Activated CD4-positive, alpha-beta memory T cell treated with anti-CD3 and anti-CD28 coated beads, Interleukin-2, amount 10 ng/mL, durations not matched to agents 7 days and 5 days (primary cell): ENCODE data around the gene ASMTL. TPM values are rescaled to one million over a fixed set of nuclear protein-coding genes. Genes with fewer than 3 reads are reported as not detected.
"Not testable (repeated sequence)": the region's sequence is repeated elsewhere in the genome, so short reads cannot be mapped to it uniquely, and the experiment has no call there.

Experiments
- CTCF ChIA-PET: fragments of 350-600 bp; sonication (Branson Sonifier 250); formaldehyde crosslinking; loops from one replicate; lab custom pipeline; 2021; ENCODE audit warnings: antibody characterized with exemption, inconsistent platforms; lab: Charles Lee
- POLR2A ChIA-PET: fragments of 350-600 bp; sonication (Branson Sonifier 250); formaldehyde crosslinking; loops from one replicate; lab custom pipeline; 2021; ENCODE audit warnings: antibody characterized with exemption; lab: Charles Lee
- DNase-seq: peaks from one replicate; pipeline ENCODE4 v3.0.0-alpha.2; 2020
- H3K27ac Mint-ChIP-seq: one replicate; pipeline ENCODE4 v1.8.0; 2021; ENCODE audit warnings: mild to moderate bottlenecking, mixed read lengths
- H3K27me3 Mint-ChIP-seq: one replicate; pipeline ENCODE4 v1.8.0; 2021; ENCODE audit warnings: mixed read lengths
- H3K36me3 Mint-ChIP-seq: one replicate; pipeline ENCODE4 v1.8.0; 2021; ENCODE audit warnings: low read depth, mixed read lengths
- H3K4me1 Mint-ChIP-seq: one replicate; pipeline ENCODE4 v1.8.0; 2021; ENCODE audit warnings: mixed read lengths
- H3K4me3 Mint-ChIP-seq: one replicate; pipeline ENCODE4 v1.8.0; 2021; ENCODE audit warnings: mild to moderate bottlenecking, mixed read lengths
- H3K9me3 Mint-ChIP-seq: one replicate; pipeline ENCODE4 v1.8.0; 2021; ENCODE audit warnings: mixed read lengths
- total RNA-seq, 2 experiments: library from RNA; stranded (reverse); gene quantifications; one replicate each; pipeline ENCODE4 v1.2.3, GENCODE V29; 2021

Gene ASMTL, protein sequence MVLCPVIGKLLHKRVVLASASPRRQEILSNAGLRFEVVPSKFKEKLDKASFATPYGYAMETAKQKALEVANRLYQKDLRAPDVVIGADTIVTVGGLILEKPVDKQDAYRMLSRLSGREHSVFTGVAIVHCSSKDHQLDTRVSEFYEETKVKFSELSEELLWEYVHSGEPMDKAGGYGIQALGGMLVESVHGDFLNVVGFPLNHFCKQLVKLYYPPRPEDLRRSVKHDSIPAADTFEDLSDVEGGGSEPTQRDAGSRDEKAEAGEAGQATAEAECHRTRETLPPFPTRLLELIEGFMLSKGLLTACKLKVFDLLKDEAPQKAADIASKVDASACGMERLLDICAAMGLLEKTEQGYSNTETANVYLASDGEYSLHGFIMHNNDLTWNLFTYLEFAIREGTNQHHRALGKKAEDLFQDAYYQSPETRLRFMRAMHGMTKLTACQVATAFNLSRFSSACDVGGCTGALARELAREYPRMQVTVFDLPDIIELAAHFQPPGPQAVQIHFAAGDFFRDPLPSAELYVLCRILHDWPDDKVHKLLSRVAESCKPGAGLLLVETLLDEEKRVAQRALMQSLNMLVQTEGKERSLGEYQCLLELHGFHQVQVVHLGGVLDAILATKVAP
- total RNA-seq: 10 to 100 TPM; 62.2 to 63.3 TPM

DNA sequence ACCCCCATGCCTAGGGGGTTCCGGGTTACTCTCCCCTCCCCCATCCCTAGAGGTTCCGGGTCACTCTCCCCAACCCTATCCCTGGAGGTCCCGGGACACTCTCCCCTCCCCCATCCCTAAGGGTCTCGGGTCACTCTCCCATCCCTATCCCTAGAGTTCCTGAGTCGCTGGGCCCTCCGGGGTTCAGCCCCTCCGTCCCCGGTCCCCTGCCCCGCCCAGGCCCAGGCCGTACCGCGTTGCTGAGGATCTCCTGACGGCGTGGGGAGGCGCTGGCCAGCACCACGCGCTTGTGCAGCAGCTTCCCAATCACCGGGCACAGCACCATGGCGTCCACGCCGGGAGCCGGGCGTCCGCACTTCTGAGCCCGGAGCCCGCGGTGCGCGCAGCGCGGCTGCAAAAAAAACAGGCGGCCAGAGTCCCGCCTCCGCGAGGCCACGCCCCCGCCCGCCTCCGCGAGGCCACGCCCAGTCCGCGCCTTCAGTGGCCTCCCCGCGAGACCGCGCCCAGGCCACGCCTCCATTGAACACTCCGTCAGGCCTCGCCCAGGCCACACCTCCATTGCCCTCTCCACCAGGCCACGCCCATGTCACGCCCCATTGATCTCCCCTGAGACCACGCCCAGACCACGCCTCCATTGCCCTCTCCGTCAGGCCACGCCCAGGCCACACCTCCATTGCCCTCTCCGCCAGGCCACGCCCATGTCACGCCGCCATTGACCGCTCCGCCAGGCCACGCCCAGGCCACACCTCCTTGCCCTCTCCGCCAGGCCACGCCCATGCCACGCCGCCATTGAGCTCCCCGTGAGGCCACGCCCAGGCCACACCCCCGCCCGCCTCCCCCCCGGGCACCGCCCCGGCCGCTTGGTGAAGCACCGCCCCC lies at the start of gene ASMTL:
Gene ASMTL (minus strand): TSS at position 394 of the 879 bp plus-strand sequence. CDS start 69 bp downstream, at position 325.
- Mint-ChIP-seq H3K27ac (peak within 1 kb of the TSS; percentile 95), H3K4me3 (peak within 1 kb of the TSS; percentile 83), H3K9me3 (peaks cover 20% of the 10 kb centered on the region), H3K36me3 (peaks cover 24% of the 10 kb centered on the region), H3K4me1 (peaks cover 41% of the 10 kb centered on the region), H3K27me3 (no peaks in the 10 kb centered on the region)
- ChIA-PET CTCF (no interaction called here), POLR2A (no interaction called here)
- DNase-seq: peak; percentile 100

DNA sequence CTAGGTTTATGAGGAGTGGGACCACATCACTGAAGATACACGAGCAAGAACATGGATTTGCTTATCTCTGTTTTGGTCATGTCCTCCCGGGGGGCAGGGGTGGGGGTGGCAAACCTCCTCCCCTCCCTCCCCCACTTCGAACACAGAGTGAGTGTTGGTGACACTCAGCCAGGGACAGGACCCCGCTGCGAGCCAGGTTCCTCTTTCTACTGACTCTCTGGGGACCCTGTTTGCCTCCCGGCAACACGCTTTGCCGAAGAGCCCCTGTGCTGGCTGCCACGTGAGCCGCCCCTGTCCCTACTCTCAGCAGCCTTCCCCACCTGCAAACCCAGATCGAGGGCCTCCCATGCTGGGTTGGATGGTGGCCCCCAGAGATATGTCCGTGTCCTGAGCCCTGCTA lies 49.5 kb upstream of the ASMTL start:
- Mint-ChIP-seq H3K9me3 (no peaks in the 10 kb centered on the region), H3K36me3 (peaks cover 47% of the 10 kb centered on the region), H3K4me3 (no peak overlapping the region), H3K4me1 (peaks cover 45% of the 10 kb centered on the region), H3K27me3 (no peaks in the 10 kb centered on the region), H3K27ac (peak overlapping the region; percentile 48)
- ChIA-PET CTCF (no interaction called here), POLR2A (no interaction called here)
- DNase-seq: no peak

DNA sequence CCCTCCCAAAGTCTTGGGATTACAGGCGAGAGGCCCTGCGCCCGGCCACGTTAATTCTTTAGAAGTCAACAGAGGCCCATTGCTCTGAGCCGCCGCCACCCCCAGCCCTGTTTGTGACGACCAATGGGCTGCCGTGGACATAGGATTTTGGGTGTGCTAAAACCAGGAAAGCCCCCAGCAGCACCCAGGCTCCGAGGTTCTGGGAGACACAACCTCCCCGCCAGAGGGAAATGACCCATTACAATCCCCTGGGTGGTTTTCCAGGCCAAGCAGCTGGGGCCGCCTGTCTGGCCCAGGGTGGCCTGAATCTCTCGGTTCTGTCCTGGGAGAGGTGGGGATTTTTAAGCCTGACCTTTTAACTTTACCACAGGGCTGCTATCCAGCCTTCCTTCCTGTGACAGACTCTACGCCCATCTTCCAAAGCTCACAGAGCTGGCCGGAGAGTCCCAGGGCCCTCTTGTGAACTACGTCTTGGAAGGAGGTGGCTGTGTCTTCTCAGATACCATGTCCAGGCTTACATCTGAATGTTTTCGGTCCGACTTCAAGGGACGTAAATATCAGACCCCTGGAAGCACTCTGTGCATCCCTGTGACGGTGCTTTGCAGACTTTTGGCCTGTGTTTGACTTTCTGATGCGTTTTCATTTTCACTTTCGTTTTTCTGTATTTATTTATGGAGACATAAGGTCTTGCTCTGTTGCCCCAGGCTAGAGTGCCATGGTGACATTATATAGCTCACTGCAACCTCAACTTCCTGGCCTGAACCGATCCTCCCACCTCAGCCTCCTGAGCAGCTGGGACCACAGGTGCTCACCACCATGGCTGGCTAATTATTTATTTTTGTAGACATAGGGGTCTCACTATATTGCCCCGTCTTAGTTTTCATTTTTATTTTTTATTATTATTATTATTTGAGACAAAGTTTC lies 48.3 kb upstream of the ASMTL start:
- Mint-ChIP-seq H3K4me1 (peaks cover 42% of the 10 kb centered on the region), H3K36me3 (peaks cover 47% of the 10 kb centered on the region), H3K27me3 (no peaks in the 10 kb centered on the region), H3K9me3 (no peaks in the 10 kb centered on the region), H3K4me3 (peak overlapping the region; percentile 30), H3K27ac (peak overlapping the region; percentile 64)
- ChIA-PET POLR2A (no interaction called here), CTCF (no interaction called here)
- DNase-seq: peak; percentile 54

DNA sequence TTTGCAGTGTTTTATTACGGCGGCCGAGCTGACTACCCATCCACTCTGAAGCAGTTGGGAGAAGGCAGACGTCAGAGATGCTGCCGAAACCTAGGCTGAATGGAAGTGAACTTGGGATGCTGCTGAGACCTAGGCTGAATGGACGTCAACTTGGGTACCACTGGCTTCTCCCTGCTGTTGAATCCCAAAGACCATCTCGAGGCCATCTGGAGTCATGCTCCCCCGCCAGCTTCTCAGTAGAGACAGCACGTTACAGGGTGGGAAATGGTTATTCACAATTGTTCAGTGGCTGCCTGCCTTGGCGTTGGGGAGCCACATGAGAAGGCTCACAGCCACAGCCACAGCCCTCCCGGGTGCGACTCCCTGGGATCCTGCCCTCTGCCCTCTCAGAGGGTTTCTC lies 43.4 kb upstream of the ASMTL start:
- CTCF ChIA-PET: no interaction called here
- Mint-ChIP-seq H3K27ac (peak overlapping the region; percentile 23), H3K4me3 (no peak overlapping the region)

DNA sequence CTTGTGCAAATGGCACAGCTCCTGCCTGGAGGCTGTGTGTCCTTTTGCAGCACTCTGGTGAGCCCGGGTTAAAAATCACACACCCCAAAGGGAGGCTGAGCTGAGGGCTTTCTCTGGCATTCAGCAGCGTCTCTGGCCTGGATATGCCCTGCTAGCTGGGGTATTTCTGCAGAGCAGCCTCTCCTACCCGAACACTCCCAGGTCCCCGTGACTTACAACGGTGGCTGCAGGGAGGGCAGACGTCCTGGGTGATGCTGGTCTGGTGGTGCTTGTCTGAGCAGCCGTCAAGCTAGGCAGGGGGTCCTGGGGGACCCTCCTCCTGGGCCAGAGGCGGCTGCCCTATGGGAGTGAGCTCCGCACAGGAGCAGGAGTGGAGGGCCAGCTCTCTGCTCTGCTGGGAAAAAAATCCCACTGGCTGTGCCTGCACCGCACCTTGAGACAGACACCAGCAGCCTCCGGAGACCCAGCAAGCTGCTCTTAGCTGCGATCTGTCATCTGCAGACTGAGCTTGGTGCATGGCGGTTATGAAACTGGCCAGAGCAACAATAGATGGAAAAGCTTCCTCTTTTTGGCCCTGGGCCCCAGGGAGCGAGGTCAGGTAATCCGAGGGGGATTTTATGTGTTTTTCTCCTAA lies 41.3 kb upstream of the ASMTL start:
- no peak overlapping the region for H3K4me3 Mint-ChIP-seq
- peaks cover 43% of the 10 kb centered on the region for H3K4me1 Mint-ChIP-seq
- H3K27me3 Mint-ChIP-seq: no peaks in the 10 kb centered on the region
- CTCF ChIA-PET: no interaction called here
- peak overlapping the region; percentile 41 for H3K27ac Mint-ChIP-seq
- H3K36me3 Mint-ChIP-seq: peaks cover 54% of the 10 kb centered on the region
- H3K9me3 Mint-ChIP-seq: peaks cover 13% of the 10 kb centered on the region
- peak; percentile 14 for DNase-seq
- POLR2A ChIA-PET: no interaction called here

More for the DNA sequence above, 43.4 kb upstream of the ASMTL start:
- no peak for DNase-seq
- POLR2A ChIA-PET: no interaction called here
- Mint-ChIP-seq H3K27me3 (no peaks in the 10 kb centered on the region), H3K9me3 (peaks cover 8% of the 10 kb centered on the region), H3K4me1 (peaks cover 48% of the 10 kb centered on the region), H3K36me3 (peaks cover 48% of the 10 kb centered on the region)

DNA sequence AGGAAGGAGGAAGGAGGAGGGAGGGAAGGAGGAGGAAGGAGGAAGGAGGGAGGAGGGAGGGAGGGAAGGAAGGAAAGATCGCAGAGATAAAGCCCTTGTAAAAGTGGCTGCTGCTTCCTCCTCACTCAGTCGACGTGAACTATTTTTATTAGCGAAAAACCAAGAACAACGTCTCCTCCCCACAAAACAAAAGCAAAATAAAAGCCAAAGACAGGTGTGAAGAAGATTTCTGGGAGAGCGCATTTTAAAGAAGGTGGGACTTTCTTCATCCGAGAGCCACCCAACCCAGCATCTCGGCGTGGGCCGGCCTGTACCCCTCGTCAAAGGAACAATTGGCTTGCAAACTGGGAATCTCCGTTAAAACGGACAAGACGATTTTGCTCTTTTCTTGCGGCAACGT lies 40.7 kb upstream of the ASMTL start:
- Mint-ChIP-seq H3K4me3 (no peak overlapping the region), H3K36me3 (peaks cover 60% of the 10 kb centered on the region), H3K9me3 (peaks cover 15% of the 10 kb centered on the region), H3K27me3 (no peaks in the 10 kb centered on the region), H3K27ac (peak overlapping the region; percentile 41), H3K4me1 (peaks cover 46% of the 10 kb centered on the region)
- CTCF ChIA-PET: no interaction called here
- POLR2A ChIA-PET: no interaction called here
- no peak for DNase-seq

DNA sequence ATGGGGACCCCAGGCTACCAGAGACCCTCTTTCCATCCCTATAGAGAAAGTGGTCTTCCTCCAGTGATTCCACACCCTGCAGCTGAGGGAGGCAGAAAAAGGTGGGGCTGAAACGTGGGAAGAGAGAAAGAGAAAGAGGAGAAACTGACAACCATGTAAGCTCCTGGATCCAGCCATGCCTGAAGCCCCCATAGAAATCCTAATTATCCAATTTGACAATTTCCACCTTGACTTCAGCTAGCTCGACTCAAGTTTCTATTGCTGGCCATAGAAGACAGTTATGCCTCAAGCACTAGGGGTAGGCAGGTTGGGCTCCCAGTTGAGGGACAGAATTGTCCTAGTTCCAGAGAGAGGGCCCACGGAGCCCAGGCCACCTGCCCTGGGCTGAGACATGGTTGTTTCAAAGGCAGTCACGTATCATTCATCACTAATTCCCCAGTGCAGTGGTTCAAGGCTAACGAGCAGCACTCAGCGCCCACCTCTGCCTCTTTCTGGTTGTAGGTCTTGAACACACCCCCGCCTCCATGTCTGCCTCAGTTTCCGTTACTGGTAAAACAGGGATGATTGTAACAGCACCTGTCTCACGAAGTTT lies 39.8 kb upstream of the ASMTL start:
- Mint-ChIP-seq H3K27me3 (no peaks in the 10 kb centered on the region), H3K27ac (peak overlapping the region; percentile 67), H3K4me3 (no peak overlapping the region), H3K36me3 (peaks cover 64% of the 10 kb centered on the region), H3K9me3 (peaks cover 15% of the 10 kb centered on the region), H3K4me1 (peaks cover 45% of the 10 kb centered on the region)
- CTCF ChIA-PET: no interaction called here
- DNase-seq: no peak
- POLR2A ChIA-PET: no interaction called here

DNA sequence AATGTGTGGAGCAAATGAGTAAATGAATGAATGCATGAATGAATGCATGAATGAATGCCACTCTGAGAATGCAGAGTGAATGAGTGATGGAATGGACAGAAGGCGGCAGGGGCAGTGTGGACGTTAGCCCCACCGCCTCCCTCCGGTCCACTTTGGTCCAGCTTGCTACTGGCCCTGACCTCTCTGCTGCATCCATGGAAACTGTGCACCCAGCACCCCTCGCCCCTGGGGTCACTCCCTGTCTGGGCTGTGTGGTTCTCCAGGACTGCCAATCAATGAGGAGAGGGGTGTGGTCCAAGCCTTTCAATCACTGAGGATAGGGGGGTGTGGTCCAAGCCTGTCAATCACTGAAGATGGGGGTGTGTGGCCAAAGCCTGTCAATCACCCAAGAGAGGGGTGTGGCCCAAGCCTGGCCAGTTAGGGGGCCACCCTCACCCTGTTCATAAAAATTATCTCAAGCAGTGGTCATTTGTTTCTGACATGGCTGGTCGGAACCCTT lies 39.2 kb upstream of the ASMTL start:
- Mint-ChIP-seq H3K36me3 (peaks cover 70% of the 10 kb centered on the region), H3K4me1 (peaks cover 51% of the 10 kb centered on the region), H3K27me3 (no peaks in the 10 kb centered on the region), H3K9me3 (peaks cover 15% of the 10 kb centered on the region), H3K4me3 (no peak overlapping the region), H3K27ac (peak overlapping the region; percentile 67)
- ChIA-PET CTCF (no interaction called here), POLR2A (no interaction called here)
- DNase-seq: peak; percentile 80

DNA sequence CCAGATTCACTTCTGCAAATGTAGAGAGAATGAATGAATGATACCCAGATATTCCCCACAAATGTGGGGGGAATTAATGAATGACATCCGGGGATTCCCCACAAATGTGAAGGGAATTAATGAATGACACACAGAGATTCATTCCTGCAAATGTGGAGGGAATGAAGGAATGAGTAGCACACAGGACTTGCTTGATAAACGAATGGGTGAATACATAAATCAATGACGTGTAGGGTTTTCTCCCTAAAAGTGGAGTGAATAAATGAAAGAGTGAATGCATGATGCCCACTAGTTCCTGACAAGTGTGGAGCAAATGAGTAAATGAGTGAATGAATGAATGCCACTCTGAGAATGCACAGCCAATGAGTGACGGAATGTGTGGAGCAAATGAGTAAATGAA lies 38.5 kb upstream of the ASMTL start:
- H3K27me3 Mint-ChIP-seq, DNase-seq, CTCF ChIA-PET, POLR2A ChIA-PET, H3K4me3 Mint-ChIP-seq: not testable (repeated sequence)
- Mint-ChIP-seq H3K27ac (peak overlapping the region; percentile 63), H3K36me3 (peaks cover 73% of the 10 kb centered on the region), H3K9me3 (peaks cover 16% of the 10 kb centered on the region), H3K4me1 (peaks cover 53% of the 10 kb centered on the region)

DNA sequence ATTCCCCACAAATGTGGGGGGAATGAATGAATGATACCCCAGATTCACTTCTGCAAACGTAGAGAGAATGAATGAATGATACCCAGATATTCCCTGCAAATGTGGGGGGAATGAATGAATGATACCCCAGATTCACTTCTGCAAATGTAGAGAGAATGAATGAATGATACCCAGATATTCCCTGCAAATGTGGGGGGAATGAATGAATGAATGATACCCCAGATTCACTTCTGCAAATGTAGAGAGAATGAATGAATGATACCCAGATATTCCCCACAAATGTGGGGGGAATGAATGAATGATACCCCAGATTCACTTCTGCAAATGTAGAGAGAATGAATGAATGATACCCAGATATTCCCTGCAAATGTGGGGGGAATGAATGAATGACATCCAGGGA lies 38.0 kb upstream of the ASMTL start:
- H3K27ac Mint-ChIP-seq, H3K27me3 Mint-ChIP-seq, DNase-seq, POLR2A ChIA-PET, CTCF ChIA-PET, H3K4me3 Mint-ChIP-seq: not testable (repeated sequence)
- H3K36me3 Mint-ChIP-seq: peaks cover 73% of the 10 kb centered on the region
- peaks cover 18% of the 10 kb centered on the region for H3K9me3 Mint-ChIP-seq
- peaks cover 53% of the 10 kb centered on the region for H3K4me1 Mint-ChIP-seq

DNA sequence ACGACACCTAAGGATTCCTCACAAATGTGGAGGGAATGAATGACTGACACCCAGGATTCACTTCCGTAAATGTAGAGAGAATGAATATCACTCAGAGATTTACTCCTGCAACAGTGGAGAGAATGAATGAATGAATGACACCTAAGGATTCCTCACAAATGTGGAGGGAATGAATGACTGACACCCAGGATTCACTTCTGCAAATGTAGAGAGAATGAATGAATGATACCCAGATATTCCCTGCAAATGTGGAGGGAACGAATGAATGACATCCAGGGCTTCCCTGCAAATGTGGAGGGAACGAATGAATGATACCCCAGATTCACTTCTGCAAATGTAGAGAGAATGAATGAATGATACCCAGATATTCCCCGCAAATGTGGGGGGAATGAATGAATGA lies 36.6 kb upstream of the ASMTL start:
- Mint-ChIP-seq H3K9me3 (peaks cover 18% of the 10 kb centered on the region), H3K4me1 (peaks cover 50% of the 10 kb centered on the region), H3K36me3 (peaks cover 71% of the 10 kb centered on the region)
- DNase-seq, H3K27me3 Mint-ChIP-seq, H3K4me3 Mint-ChIP-seq, H3K27ac Mint-ChIP-seq, CTCF ChIA-PET, POLR2A ChIA-PET: not testable (repeated sequence)
